HepG2 (cell line): ENCODE data around the gene AXIN2.

Experiments
- ATF7 ChIP-seq, 2 experiments: fragments of 450-650 bp in 1 of 2; sonication (generic) in 1 of 2; formaldehyde crosslinking in 1 of 2; IDR thresholded peaks; 2 replicates each; pipeline versions ENCODE4 v1.4.0 to v1.6.1; 2016 to 2020; ENCODE audit warnings: antibody characterized with exemption in 1 of 2, mild to moderate bottlenecking in 1 of 2, missing genetic modification reagents in 1 of 2
- BHLHE40 ChIP-seq: IDR thresholded peaks from 2 replicates; pipeline ENCODE4 v1.6.1; 2011; ENCODE audit warnings: low read length, improper control_type of control experiment
- CBX5 ChIP-seq: sonication (generic); formaldehyde crosslinking; IDR thresholded peaks from 2 replicates; pipeline ENCODE4 v1.4.0; 2020; ENCODE audit warnings: missing genetic modification reagents, borderline replicate concordance
- CTCF ChIP-seq: sonication (generic); formaldehyde crosslinking; IDR thresholded peaks from 2 replicates; pipeline ENCODE4 v1.5.0; 2020; ENCODE audit warnings: mild to moderate bottlenecking, missing genetic modification reagents, moderate library complexity
- POLR2A ChIP-seq, 2 experiments: IDR thresholded peaks; 2 replicates each; pipeline ENCODE4 v1.6.1; 2011; ENCODE audit warnings: low read depth in 2 of 2, low read length in 2 of 2, mild to moderate bottlenecking in 1 of 2, moderate library complexity in 1 of 2; ENCODE audit not compliant: insufficient read depth in 1 of 2
- POLR2AphosphoS2 ChIP-seq: IDR thresholded peaks from 2 replicates; pipeline ENCODE4 v1.6.1; 2011; ENCODE audit warnings: low read depth, low read length, improper control_type of control experiment
- RFX5 ChIP-seq: IDR thresholded peaks from 2 replicates; pipeline ENCODE4 v1.6.1; 2011; ENCODE audit warnings: low read depth, low read length, improper control_type of control experiment
- SP2 ChIP-seq: sonication (generic); formaldehyde crosslinking; IDR thresholded peaks from 2 replicates; pipeline ENCODE4 v1.5.1; 2020; ENCODE audit warnings: mild to moderate bottlenecking, missing genetic modification reagents
- YEATS2 ChIP-seq: sonication (generic); formaldehyde crosslinking; IDR thresholded peaks from 2 replicates; pipeline ENCODE4 v1.4.0; 2020; ENCODE audit warnings: missing genetic modification reagents, borderline replicate concordance
- ZBTB38 ChIP-seq: sonication (generic); formaldehyde crosslinking; IDR thresholded peaks from 2 replicates; pipeline ENCODE4 v1.5.1; 2020; ENCODE audit warnings: mild to moderate bottlenecking, missing genetic modification reagents
- ZNF687 ChIP-seq: sonication (generic); formaldehyde crosslinking; IDR thresholded peaks from 2 replicates; pipeline ENCODE4 v1.5.1; 2020; ENCODE audit warnings: mild to moderate bottlenecking, missing genetic modification reagents, moderate library complexity

GRCh38 chr17:65586899-65587298, 25.5 kb upstream of the AXIN2 start:
- no peak for TF ChIP-seq ZBTB38
- TF ChIP-seq POLR2AphosphoS2: no peak
- no peak for TF ChIP-seq CBX5 (CRISPR knock-in tag)
- no peak for TF ChIP-seq SP2 (CRISPR knock-in tag)
- no peak for TF ChIP-seq POLR2A (IDR thresholded peaks at IDR 0.05; ENCODE audit: insufficient read depth in 1 of 2, low read depth in 2 of 2, low read length in 2 of 2)
- TF ChIP-seq ZNF687 (CRISPR knock-in tag): no peak
- TF ChIP-seq BHLHE40: no peak
- TF ChIP-seq ATF7 (IDR thresholded peaks at IDR 0.05): no peak
- TF ChIP-seq ATF7 (CRISPR knock-in tag; IDR thresholded peaks at IDR 0.05): no peak
- TF ChIP-seq RFX5: no peak
- TF ChIP-seq CTCF (CRISPR knock-in tag): no peak
- TF ChIP-seq YEATS2 (CRISPR knock-in tag): no peak
